Upper lobe of left lung (tissue), 6 donors: ENCODE results near the gene RHBDL1. TPM values are rescaled to one million over a fixed set of nuclear protein-coding genes. Genes with fewer than 3 reads are reported as not detected.

Experiments
- ATAC-seq, 2 donors: fragments of 200-7000 bp; cut with Tn5 transposase; one replicate each; pipeline ENCODE4 v1.9.1; 2022; ENCODE audit warnings: mild to moderate bottlenecking in 2 of 2, moderate library complexity in 2 of 2; ENCODE audit not compliant: low FRiP score in 2 of 2
- DNase-seq, 2 donors: peaks; one replicate each; pipeline ENCODE4 v3.0.0-alpha.2; 2019 to 2020
- H3K27ac ChIP-seq, 4 donors: fragments of 200-600 bp; sonication (generic); one replicate each; pipeline ENCODE4 v1.5.1; 2016 to 2019
- H3K27me3 ChIP-seq, 4 donors: fragments of 200-600 bp; sonication (generic); one replicate each; pipeline ENCODE4 v1.5.1; 2017 to 2019
- H3K36me3 ChIP-seq, 4 donors: fragments of 200-600 bp; sonication (generic); one replicate each; pipeline ENCODE4 v1.5.1; 2016 to 2019
- H3K4me1 ChIP-seq, 4 donors: fragments of 200-600 bp; sonication (generic); one replicate each; pipeline ENCODE4 v1.5.1; 2018 to 2019
- H3K4me3 ChIP-seq, 4 donors: fragments of 200-600 bp; sonication (generic); one replicate each; pipeline ENCODE4 v1.5.1; 2017 to 2019; ENCODE audit warnings: mild to moderate bottlenecking in 2 of 4, moderate library complexity in 1 of 4
- H3K9me3 ChIP-seq, 4 donors: fragments of 200-600 bp; sonication (generic); one replicate each; pipeline ENCODE4 v1.5.1; 2018 to 2019
- CTCF ChIP-seq, 6 experiments: fragments of 450-650 bp in 4 of 6; fragments of 200-600 bp in 2 of 6; sonication (generic) in 2 of 6; IDR thresholded peaks; one replicate each; pipeline ENCODE4 v1.5.1; 2016 to 2019; ENCODE audit warnings: antibody characterized with exemption in 6 of 6
- EP300 ChIP-seq, 4 donors: sonication (generic); formaldehyde crosslinking; IDR thresholded peaks; one replicate each; pipeline ENCODE4 v1.5.1; 2017; ENCODE audit warnings: antibody characterized with exemption in 4 of 4, control low read depth in 2 of 4
- POLR2A ChIP-seq, 4 donors: fragments of 450-650 bp; IDR thresholded peaks; one replicate each; pipeline ENCODE4 v1.5.1; 2016 to 2017; ENCODE audit warnings: antibody characterized with exemption in 4 of 4, mild to moderate bottlenecking in 2 of 4
- POLR2AphosphoS5 ChIP-seq, 2 donors: sonication (generic); formaldehyde crosslinking; IDR thresholded peaks; one replicate each; pipeline ENCODE4 v1.5.1; 2017; ENCODE audit warnings: antibody characterized with exemption in 2 of 2
- WGBS, 2 donors: methylation state at CpG; one replicate each; pipeline ENCODE4 v1.1.5; 2017 to 2018; 5-methylcytosine and 5-hydroxymethylcytosine counted together
- total RNA-seq, 6 donors: library from RNA; depleted of rRNA in 4 of 6; stranded (reverse); fragments of >200 nt in 4 of 6; gene quantifications; one replicate each; pipeline versions ENCODE4 v1.1.0 to v1.2.1, GENCODE V29; 2016 to 2021
- donor health status: DM: no; HTN: no; CAD: no; lungs with moderate emphysema.
- donor health status: DM: no; HTN: yes; CAD: no; lungs with severe emphysema.

The RHBDL1 gene
- total RNA-seq, 6 donors from 2014 or later = 0.59 to 2.1 (median 0.76) TPM; not detected in 1

GRCh38 chr16:637081-638018 lies 38.1 kb upstream of the RHBDL1 start:
- WGBS, 2 donors = 18 to 29% methylated on average over 15 to 28 of the region's 53 CpGs
- peak overlapping the region; percentile 94 to 99 (median 96) for H3K27ac ChIP-seq

GRCh38 chr16:638034-638543 lies 37.4 kb upstream of the RHBDL1 start:
- Histone ChIP-seq H3K36me3 (peaks cover 0 to 11% (median 10%) of the 10 kb centered on the region in 4 donors), H3K27ac (peak overlapping the region in 2 of 4 donors; percentile 63 to 95), H3K4me3 (no peak overlapping the region), H3K4me1 (peaks cover 25 to 60% (median 37%) of the 10 kb centered on the region in 4 donors), H3K27me3 (no peaks in the 10 kb centered on the region), H3K9me3 (no peaks in the 10 kb centered on the region)
- TF ChIP-seq POLR2AphosphoS5 (IDR thresholded peaks at IDR 0.05) (no peak), EP300 (IDR thresholded peaks at IDR 0.05) (no peak), CTCF (IDR thresholded peaks at IDR 0.05) (no peak), POLR2A (IDR thresholded peaks at IDR 0.05) (no peak)
- ATAC-seq (no peak), DNase-seq (peak in 1 of 2 donors; percentile 74)
- WGBS, 2 donors = 79 to 100% methylated on average over 2 to 15 of the region's 15 CpGs

More at GRCh38 chr16:637081-638018, 38.1 kb upstream of the RHBDL1 start:
- ATAC-seq (peak; percentile 92 to 94), DNase-seq (peak; percentile 91 to 96)
- Histone ChIP-seq H3K4me1 (peaks cover 18 to 53% (median 30%) of the 10 kb centered on the region in 4 donors), H3K27me3 (no peaks in the 10 kb centered on the region), H3K9me3 (no peaks in the 10 kb centered on the region), H3K36me3 (peaks cover 0 to 18% (median 15%) of the 10 kb centered on the region in 4 donors), H3K4me3 (peak overlapping the region; percentile 26 to 92 (median 84))
- no peak for TF ChIP-seq POLR2A (IDR thresholded peaks at IDR 0.05)

GRCh38 chr16:638836-639235 lies 36.6 kb upstream of the RHBDL1 start:
- no peak for TF ChIP-seq EP300 (IDR thresholded peaks at IDR 0.05)
- no peak for TF ChIP-seq POLR2AphosphoS5 (IDR thresholded peaks at IDR 0.05)
- TF ChIP-seq CTCF (IDR thresholded peaks at IDR 0.05) = no peak
- TF ChIP-seq POLR2A (IDR thresholded peaks at IDR 0.05) = no peak
- Histone ChIP-seq H3K27me3 (no peaks in the 10 kb centered on the region), H3K36me3 (peaks cover 0 to 4% (median 2%) of the 10 kb centered on the region in 4 donors), H3K9me3 (no peaks in the 10 kb centered on the region), H3K27ac (no peak overlapping the region), H3K4me1 (peaks cover 28 to 68% (median 44%) of the 10 kb centered on the region in 4 donors), H3K4me3 (no peak overlapping the region)
- ATAC-seq = no peak
- 87 to 89% methylated on average over 9 of the region's 9 CpGs for WGBS, 2 donors
- DNase-seq = peak in 1 of 2 donors; percentile 71

GRCh38 chr16:640614-641013 lies 34.9 kb upstream of the RHBDL1 start:
- ATAC-seq = no peak
- Histone ChIP-seq H3K4me3 (peak overlapping the region in 2 of 4 donors; percentile 91 to 97), H3K36me3 (no peaks in the 10 kb centered on the region), H3K9me3 (no peaks in the 10 kb centered on the region), H3K4me1 (peaks cover 18 to 70% (median 40%) of the 10 kb centered on the region in 4 donors), H3K27me3 (no peaks in the 10 kb centered on the region), H3K27ac (peak overlapping the region in 3 of 4 donors; percentile 85 to 89 (median 87))
- WGBS, 2 donors = 85% methylated on average over 4 of the region's 5 CpGs; no CpG with 5 or more reads in 1 of the 2 donors
- no peak for DNase-seq
- TF ChIP-seq CTCF (IDR thresholded peaks at IDR 0.05) = no peak
- no peak for TF ChIP-seq POLR2A (IDR thresholded peaks at IDR 0.05)
